BJ (cell line): Measurements from ENCODE around the gene IL18. TPM values are rescaled to one million over a fixed set of nuclear protein-coding genes. Genes with fewer than 3 reads are reported as not detected.

Experiments
- CTCF ChIA-PET: fragments of 350-600 bp; formaldehyde crosslinking; extraction: SDS; loops from one replicate; lab custom pipeline; 2021; ENCODE audit warnings: antibody characterized with exemption, inconsistent platforms; lab: Yijun Ruan, JAX
- POLR2A ChIA-PET: fragments of 300-600 bp; sonication (Branson Sonifier 250); formaldehyde crosslinking; extraction: SDS; loops from one replicate; lab custom pipeline; 2021; ENCODE audit warnings: antibody characterized with exemption; lab: Charles Lee
- DNase-seq: peaks from one replicate; pipeline ENCODE4 v3.0.0-alpha.2; 2011; ENCODE audit warnings: low read depth
- H3K27me3 ChIP-seq: 2 replicates; pipeline ENCODE4 v1.6.0; 2011; ENCODE audit warnings: low read length; ENCODE audit not compliant: control insufficient read depth, insufficient read depth
- H3K36me3 ChIP-seq: 2 replicates; pipeline ENCODE4 v1.5.1; 2011; ENCODE audit warnings: low read length; ENCODE audit not compliant: control insufficient read depth, insufficient read depth
- H3K4me3 ChIP-seq: 2 replicates; pipeline ENCODE4 v1.5.1; 2011; ENCODE audit warnings: low read depth, mild to moderate bottlenecking, control low read depth, low read length
- polyA plus RNA-seq: library from polyadenylated mRNA; depleted of rRNA; stranded (reverse); fragments of >200 nt; gene quantifications from 2 replicates; pipeline ENCODE4 v1.2.3, GENCODE V29; 2011
- TF ChIP-seq, protein P1 (sequence below): IDR thresholded peaks from 2 replicates; pipeline ENCODE4 v1.5.1; 2011; ENCODE audit warnings: low read depth, mild to moderate bottlenecking, control low read depth, inconsistent platforms, low read length, moderate library complexity; ENCODE audit not compliant: insufficient read depth

Gene IL18
- polyA plus RNA-seq, 1 experiment, result 1.5 TPM

DNA sequence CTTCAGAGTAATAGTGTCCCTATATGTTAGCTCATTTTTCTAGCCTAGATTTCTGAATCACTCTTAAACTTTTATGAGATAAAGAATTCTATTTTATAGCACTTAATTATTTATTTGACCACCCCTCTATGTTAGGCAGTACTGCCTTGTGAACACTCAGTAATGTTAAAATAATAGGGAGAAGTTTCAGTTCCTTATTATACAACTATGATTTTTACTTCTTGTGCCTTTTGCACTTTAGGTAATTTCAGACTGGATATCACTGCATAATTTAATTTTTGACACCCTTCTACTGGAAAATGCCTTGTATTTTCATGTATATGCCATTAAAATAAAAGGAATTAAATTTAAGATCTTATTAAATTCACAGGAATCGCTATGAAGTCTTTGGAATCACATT lies 14.5 kb upstream of the IL18 start:
- Histone ChIP-seq H3K36me3 (no peaks in the 10 kb centered on the region), H3K27me3 (no peaks in the 10 kb centered on the region), H3K4me3 (no peak overlapping the region)
- ChIA-PET POLR2A (no interaction called here), CTCF (interaction anchor here (1.3 to 3.9 kb wide), 2 partner anchors 41 to 65 kb away, joined by 3 to 40 read pairs; no protein-coding TSS in a partner anchor)
- no peak for DNase-seq
- TF ChIP-seq, protein P1, sequence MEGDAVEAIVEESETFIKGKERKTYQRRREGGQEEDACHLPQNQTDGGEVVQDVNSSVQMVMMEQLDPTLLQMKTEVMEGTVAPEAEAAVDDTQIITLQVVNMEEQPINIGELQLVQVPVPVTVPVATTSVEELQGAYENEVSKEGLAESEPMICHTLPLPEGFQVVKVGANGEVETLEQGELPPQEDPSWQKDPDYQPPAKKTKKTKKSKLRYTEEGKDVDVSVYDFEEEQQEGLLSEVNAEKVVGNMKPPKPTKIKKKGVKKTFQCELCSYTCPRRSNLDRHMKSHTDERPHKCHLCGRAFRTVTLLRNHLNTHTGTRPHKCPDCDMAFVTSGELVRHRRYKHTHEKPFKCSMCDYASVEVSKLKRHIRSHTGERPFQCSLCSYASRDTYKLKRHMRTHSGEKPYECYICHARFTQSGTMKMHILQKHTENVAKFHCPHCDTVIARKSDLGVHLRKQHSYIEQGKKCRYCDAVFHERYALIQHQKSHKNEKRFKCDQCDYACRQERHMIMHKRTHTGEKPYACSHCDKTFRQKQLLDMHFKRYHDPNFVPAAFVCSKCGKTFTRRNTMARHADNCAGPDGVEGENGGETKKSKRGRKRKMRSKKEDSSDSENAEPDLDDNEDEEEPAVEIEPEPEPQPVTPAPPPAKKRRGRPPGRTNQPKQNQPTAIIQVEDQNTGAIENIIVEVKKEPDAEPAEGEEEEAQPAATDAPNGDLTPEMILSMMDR, result no peak

DNA sequence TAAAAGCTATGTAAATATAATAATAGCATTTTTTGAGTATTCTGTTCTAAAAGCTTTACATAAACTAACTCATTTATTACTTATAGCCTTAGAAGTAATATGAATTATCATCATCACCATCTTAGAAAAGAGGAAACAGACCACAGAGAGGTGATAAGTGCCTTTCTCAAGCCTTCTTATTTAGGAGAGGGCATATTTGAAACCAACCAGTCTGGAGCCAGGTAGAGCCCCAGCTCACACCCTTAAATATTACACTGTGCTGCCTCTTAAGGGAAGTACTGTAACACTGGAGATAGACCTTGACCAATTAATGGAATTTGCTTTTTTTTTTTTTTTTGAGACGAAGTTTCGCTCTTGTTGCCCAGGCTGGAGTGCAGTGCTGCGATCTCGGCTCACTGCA lies 13.7 kb upstream of the IL18 start:
- no peaks in the 10 kb centered on the region for H3K27me3 ChIP-seq
- ChIA-PET CTCF (interaction anchor here (1.3 to 3.9 kb wide), 2 partner anchors 42 to 64 kb away, joined by 3 to 40 read pairs; no protein-coding TSS in a partner anchor), POLR2A (no interaction called here)
- DNase-seq, result no peak
- no peaks in the 10 kb centered on the region for H3K36me3 ChIP-seq
- TF ChIP-seq, protein P1, result no peak
- H3K4me3 ChIP-seq, result no peak overlapping the region

DNA sequence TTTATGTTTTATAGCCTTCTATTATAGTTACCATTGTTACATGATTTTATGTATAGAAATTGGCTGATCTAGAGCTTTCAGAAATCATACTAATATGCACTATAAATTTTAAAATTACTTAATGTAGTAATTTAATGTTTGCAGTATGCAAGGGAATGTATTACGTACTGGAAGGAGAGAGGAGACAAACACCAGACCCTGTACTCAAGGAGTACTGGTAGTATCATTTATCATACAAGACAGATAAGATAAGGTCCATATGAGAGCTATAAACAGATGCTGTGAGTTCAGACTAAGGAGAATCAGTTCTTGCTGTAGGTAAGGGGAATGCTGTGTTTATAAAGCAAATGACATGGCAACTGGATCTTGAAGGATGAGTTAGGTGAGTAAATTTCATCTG lies 12.2 kb upstream of the IL18 start:
- no peak for DNase-seq
- Histone ChIP-seq H3K4me3 (no peak overlapping the region), H3K36me3 (no peaks in the 10 kb centered on the region), H3K27me3 (no peaks in the 10 kb centered on the region)
- TF ChIP-seq, protein P1, result no peak
- ChIA-PET POLR2A (no interaction called here), CTCF (interaction anchor here (0.7 to 3.9 kb wide), 10 partner anchors 11 to 106 kb away, joined by 3 to 40 read pairs (median 4); no protein-coding TSS in a partner anchor)

DNA sequence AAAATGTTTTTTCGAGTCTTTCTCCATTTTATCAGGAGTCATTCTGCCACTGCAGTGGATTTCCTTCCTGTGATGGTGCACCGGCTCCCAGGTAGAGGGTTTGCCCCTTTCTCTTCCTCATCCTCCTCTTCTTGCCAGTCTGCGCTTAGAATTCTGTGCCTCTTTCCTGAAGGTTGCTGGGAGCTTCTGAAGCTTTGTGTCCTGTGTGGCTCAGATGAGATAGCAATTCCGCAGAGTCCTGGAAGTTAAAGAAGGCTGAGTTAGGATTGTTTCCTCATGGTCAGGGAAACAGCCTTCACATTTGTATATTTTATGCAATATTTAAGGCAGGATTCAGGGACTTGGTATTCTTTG lies 11.7 kb upstream of the IL18 start:
- TF ChIP-seq, protein P1, result no peak
- ChIA-PET POLR2A (interaction anchor here (0.6 kb wide), 1 partner anchor 18 kb away, joined by 3 read pairs; no protein-coding TSS in a partner anchor), CTCF (interaction anchor here (0.7 to 3.9 kb wide), 16 partner anchors 10 to 107 kb away, joined by 3 to 40 read pairs (median 4); no protein-coding TSS in a partner anchor)
- no peak for DNase-seq
- H3K4me3 ChIP-seq, result peak overlapping the region; percentile 14; the same call in 1 of the 2 replicates
- H3K27me3 ChIP-seq, result no peaks in the 10 kb centered on the region
- H3K36me3 ChIP-seq, result no peaks in the 10 kb centered on the region

DNA sequence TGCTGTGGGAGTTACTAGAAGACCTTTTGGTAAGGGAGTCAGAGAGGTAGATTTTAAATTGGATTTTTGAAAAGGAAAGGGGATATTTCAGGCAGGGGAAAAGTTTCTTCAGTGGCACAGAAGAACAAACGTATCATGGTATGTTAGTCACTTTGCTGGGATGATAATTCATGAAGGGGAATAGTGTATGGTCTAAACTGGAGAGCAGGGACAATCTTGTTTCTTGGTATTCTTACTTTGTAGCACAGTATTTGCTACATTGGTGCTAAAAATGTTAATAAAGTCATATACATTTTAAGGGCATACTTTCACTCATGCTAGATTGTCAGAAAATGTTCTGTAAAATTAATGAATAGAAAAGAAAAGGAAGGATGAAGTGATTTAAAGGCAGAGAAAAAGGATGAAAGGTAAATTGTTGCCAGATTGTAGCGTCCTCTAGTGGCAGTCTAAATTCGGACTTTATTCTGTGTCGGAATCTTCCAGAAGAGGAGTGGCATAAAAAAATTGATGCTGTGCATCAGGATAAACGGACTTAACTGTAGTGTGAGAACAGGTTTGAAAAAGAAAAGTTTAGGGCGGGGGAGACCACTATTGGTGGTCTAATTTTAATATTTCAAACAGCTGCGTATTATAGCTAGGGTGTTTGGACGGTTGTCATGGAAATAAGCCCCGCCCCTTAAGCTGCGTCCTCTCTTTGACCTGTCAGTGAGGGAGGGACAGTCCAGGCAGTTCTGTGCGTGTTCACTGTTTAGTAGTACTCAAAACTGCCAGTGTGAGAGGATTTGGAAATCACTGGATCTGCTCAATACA lies 11.1 kb upstream of the IL18 start, which contains the start of gene BCO2:
BCO2 (plus strand) TSS at position 724 of the 810 bp plus-strand sequence. CDS start 90 bp downstream, outside the sequence.
- H3K4me3 ChIP-seq, result peak within 1 kb of the TSS; percentile 14; the same call in 1 of the 2 replicates
- ChIA-PET CTCF (interaction anchor here (0.7 to 3.9 kb wide), 16 partner anchors 10 to 105 kb away, joined by 3 to 40 read pairs (median 4); no protein-coding TSS in a partner anchor), POLR2A (interaction anchor here (0.6 kb wide), 1 partner anchor 18 kb away, joined by 3 read pairs; no protein-coding TSS in a partner anchor)
- H3K27me3 ChIP-seq, result no peaks in the 10 kb centered on the region
- TF ChIP-seq, protein P1, result peak; percentile 83
- peak; percentile 42 for DNase-seq
- no peaks in the 10 kb centered on the region for H3K36me3 ChIP-seq
